OCI-LY7 (cell line): ENCODE measurements around the gene BMPR1B. TPM values are rescaled to one million over a fixed set of nuclear protein-coding genes. Genes with fewer than 3 reads are reported as not detected.

Experiments
- BruUV-seq: library from RNA; stranded (reverse); fragments of 400-500 nt; replicated peaks from 2 replicates; lab custom pipeline; 2021; lab: Mats Ljungman, UMichigan
- CTCF ChIA-PET: fragments of 300-600 bp; sonication (Branson Sonifier 250); formaldehyde crosslinking; loops from one replicate; lab custom pipeline; 2022; ENCODE audit warnings: antibody characterized with exemption; ENCODE audit not compliant: unreplicated experiment; lab: Charles Lee
- POLR2A ChIA-PET: fragments of 300-600 bp; sonication (Branson Sonifier 250); formaldehyde crosslinking; loops from one replicate; lab custom pipeline; 2022; ENCODE audit warnings: antibody characterized with exemption; lab: Charles Lee
- DNase-seq: peaks from one replicate; pipeline ENCODE4 v3.0.0-alpha.2; 2015; ENCODE audit warnings: low spot score
- H2AFZ ChIP-seq: fragments of 200-600 bp; sonication (generic), shearing (Covaris generic); 2 replicates; pipeline ENCODE4 v1.6.1; 2014; ENCODE audit warnings: mild to moderate bottlenecking, antibody characterized with exemption, low read length, moderate library complexity
- H3K27ac ChIP-seq: fragments of 200-600 bp; sonication (generic); 2 replicates; pipeline ENCODE4 v1.5.1; 2014; ENCODE audit warnings: mixed run types, low read depth, mild to moderate bottlenecking, moderate library complexity, low read length, inconsistent platforms; ENCODE audit not compliant: poor library complexity, severe bottlenecking
- H3K36me3 ChIP-seq: fragments of 200-600 bp; sonication (generic); 2 replicates; pipeline ENCODE4 v1.6.1; 2014; ENCODE audit warnings: mild to moderate bottlenecking, antibody characterized with exemption, low read length, moderate library complexity, mixed read lengths; ENCODE audit not compliant: insufficient read depth
- H3K4me1 ChIP-seq: fragments of 200-600 bp; sonication (generic); 2 replicates; pipeline ENCODE4 v1.5.1; 2014; ENCODE audit warnings: mild to moderate bottlenecking, low read length; ENCODE audit not compliant: insufficient read depth, poor library complexity, severe bottlenecking
- H3K4me2 ChIP-seq: fragments of 200-600 bp; sonication (generic); 2 replicates; pipeline ENCODE4 v1.6.1; 2014; ENCODE audit warnings: mild to moderate bottlenecking, low read length
- H3K4me3 ChIP-seq: fragments of 200-600 bp; sonication (generic); 2 replicates; pipeline ENCODE4 v1.5.1; 2014; ENCODE audit warnings: mild to moderate bottlenecking, low read depth, low read length; ENCODE audit not compliant: poor library complexity, severe bottlenecking
- H3K79me2 ChIP-seq: fragments of 200-600 bp; sonication (generic); 2 replicates; pipeline ENCODE4 v1.6.1; 2016; ENCODE audit warnings: low read depth, mild to moderate bottlenecking, low read length, moderate library complexity, mixed read lengths; ENCODE audit not compliant: insufficient read depth
- H3K9me2 ChIP-seq: fragments of 200-600 bp; sonication (generic); 2 replicates; pipeline ENCODE4 v1.6.1; 2016; ENCODE audit warnings: mild to moderate bottlenecking, low read length, mixed read lengths; ENCODE audit not compliant: insufficient read depth
- H3K9me3 ChIP-seq: fragments of 200-600 bp; sonication (generic); 2 replicates; pipeline ENCODE4 v1.6.1; 2014; ENCODE audit warnings: mild to moderate bottlenecking, mixed run types, low read length, mixed read lengths
- H4K20me1 ChIP-seq: fragments of 200-600 bp; sonication (generic); 2 replicates; pipeline ENCODE4 v1.6.1; 2014; ENCODE audit warnings: mild to moderate bottlenecking, antibody characterized with exemption, low read length, moderate library complexity, mixed read lengths; ENCODE audit not compliant: insufficient read depth
- CTCF ChIP-seq: fragments of 200-600 bp; sonication (generic); conservative IDR thresholded peaks from 2 replicates; pipeline ENCODE4 v1.5.1; 2014; ENCODE audit warnings: mild to moderate bottlenecking, antibody characterized with exemption, low read length, moderate library complexity, mixed read lengths
- EZH2phosphoT487 ChIP-seq: fragments of 200-600 bp; sonication (generic); IDR thresholded peaks from 2 replicates; pipeline ENCODE4 v1.6.1; 2018; ENCODE audit warnings: low read depth, borderline replicate concordance, mild to moderate bottlenecking, mixed run types, antibody characterized with exemption, low read length, moderate library complexity, mixed read lengths
- intact Hi-C: fragments of 100-400 bp; cut with micrococcal nuclease; formaldehyde crosslinking; loops from one replicate; pipeline ENCODE4 v1.10.0; 2022; ENCODE audit not compliant: unreplicated experiment
- total RNA-seq, 2 experiments: library from RNA; depleted of rRNA in 1 of 2; stranded (reverse); fragments of >200 nt in 1 of 2; shearing (Covaris generic) in 1 of 2; gene quantifications; 2 replicates each; pipeline ENCODE4 v1.2.3, GENCODE V29; 2014 to 2022

BMPR1B gene
- total RNA-seq, 2 experiments from 2014 or later = not detected

- no peaks in the 10 kb centered on the region for H3K9me2 ChIP-seq
- CTCF ChIA-PET = no interaction called here
- POLR2A ChIA-PET = no interaction called here
Measured at GRCh38 chr4:94965852-94966251, 208.1 kb downstream of the BMPR1B start.

GRCh38 chr4:94968493-94968892 lies 210.7 kb downstream of the BMPR1B start:
- ChIA-PET CTCF (no interaction called here), POLR2A (no interaction called here)
- no peak for DNase-seq
- no peak overlapping the region for H3K4me2 ChIP-seq
- no peak overlapping the region for H3K27ac ChIP-seq
- no peak overlapping the region for H2AFZ ChIP-seq
- no peaks in the 10 kb centered on the region for H3K36me3 ChIP-seq
- H3K9me2 ChIP-seq = no peaks in the 10 kb centered on the region
- no peak overlapping the region for H3K4me3 ChIP-seq
- intact Hi-C loops = no loop called here
- BruUV-seq = no TSS peak
- no peaks in the 10 kb centered on the region for H3K4me1 ChIP-seq
- no peaks in the 10 kb centered on the region for H4K20me1 ChIP-seq
- H3K79me2 ChIP-seq = no peaks in the 10 kb centered on the region
- no peak for TF ChIP-seq CTCF
- TF ChIP-seq EZH2phosphoT487 = no peak
- no peaks in the 10 kb centered on the region for H3K9me3 ChIP-seq

More at GRCh38 chr4:94965852-94966251, 208.1 kb downstream of the BMPR1B start:
- no TSS peak for BruUV-seq
- Histone ChIP-seq H4K20me1 (no peaks in the 10 kb centered on the region), H3K4me1 (no peaks in the 10 kb centered on the region), H3K9me3 (no peaks in the 10 kb centered on the region), H3K4me3 (no peak overlapping the region), H2AFZ (no peak overlapping the region), H3K79me2 (no peaks in the 10 kb centered on the region), H3K27ac (no peak overlapping the region), H3K36me3 (no peaks in the 10 kb centered on the region), H3K4me2 (no peak overlapping the region)
- no peak for DNase-seq
- intact Hi-C loops = no loop called here
- TF ChIP-seq EZH2phosphoT487 = no peak
- no peak for TF ChIP-seq CTCF

- H2AFZ ChIP-seq = no peak overlapping the region
- H3K9me2 ChIP-seq = no peaks in the 10 kb centered on the region
- no peak for DNase-seq
- no peaks in the 10 kb centered on the region for H3K4me1 ChIP-seq
- CTCF ChIA-PET = no interaction called here
- TF ChIP-seq CTCF = no peak
- no peak for TF ChIP-seq EZH2phosphoT487
- H3K36me3 ChIP-seq = no peaks in the 10 kb centered on the region
- H3K9me3 ChIP-seq = no peaks in the 10 kb centered on the region
- H3K4me2 ChIP-seq = no peak overlapping the region
- no peak overlapping the region for H3K4me3 ChIP-seq
- intact Hi-C loops = no loop called here
- POLR2A ChIA-PET = no interaction called here
- H3K27ac ChIP-seq = no peak overlapping the region
- no TSS peak for BruUV-seq
- H4K20me1 ChIP-seq = no peaks in the 10 kb centered on the region
- no peaks in the 10 kb centered on the region for H3K79me2 ChIP-seq
Measured at GRCh38 chr4:94970650-94971049, 212.9 kb downstream of the BMPR1B start.
